Ishikawa (cell line): Measurements from ENCODE around the gene C4orf17.

Experiments used
- CEBPB ChIP-seq: IDR thresholded peaks from 2 replicates; pipeline ENCODE4 v1.6.1; 2012
- CREB1 ChIP-seq: IDR thresholded peaks from 2 replicates; pipeline ENCODE4 v1.6.1; 2012; ENCODE audit warnings: low read depth
- EGR1 ChIP-seq: IDR thresholded peaks from 2 replicates; pipeline ENCODE4 v1.6.1; 2012
- EP300 ChIP-seq: IDR thresholded peaks from 2 replicates; pipeline ENCODE4 v1.6.1; 2012; ENCODE audit warnings: borderline replicate concordance
- FOXM1 ChIP-seq: IDR thresholded peaks from 2 replicates; pipeline ENCODE4 v1.6.1; 2012; ENCODE audit warnings: low read depth, borderline replicate concordance
- MAX ChIP-seq: IDR thresholded peaks from 2 replicates; pipeline ENCODE4 v1.6.1; 2012
- NFIC ChIP-seq: IDR thresholded peaks from 2 replicates; pipeline ENCODE4 v1.6.1; 2012
- RAD21 ChIP-seq: IDR thresholded peaks from 2 replicates; pipeline ENCODE4 v1.6.1; 2012; ENCODE audit warnings: low read depth
- REST ChIP-seq: IDR thresholded peaks from 2 replicates; pipeline ENCODE4 v1.6.1; 2012; ENCODE audit warnings: low read depth, mild to moderate bottlenecking
- TAF1 ChIP-seq: IDR thresholded peaks from 2 replicates; pipeline ENCODE4 v1.6.1; 2012; ENCODE audit warnings: low read depth, mild to moderate bottlenecking
- TCF12 ChIP-seq: IDR thresholded peaks from 2 replicates; pipeline ENCODE4 v1.6.1; 2012; ENCODE audit warnings: low read depth
- TEAD4 ChIP-seq: IDR thresholded peaks from 2 replicates; pipeline ENCODE4 v1.6.1; 2012
- YY1 ChIP-seq: IDR thresholded peaks from 2 replicates; pipeline ENCODE4 v1.6.1; 2012; ENCODE audit warnings: low read depth
- ZBTB7A ChIP-seq: IDR thresholded peaks from 2 replicates; pipeline ENCODE4 v1.6.1; 2012; ENCODE audit warnings: low read depth
- TF ChIP-seq, protein P1 (sequence below): IDR thresholded peaks from 2 replicates; pipeline ENCODE4 v1.6.1; 2012

Gene C4orf17

DNA sequence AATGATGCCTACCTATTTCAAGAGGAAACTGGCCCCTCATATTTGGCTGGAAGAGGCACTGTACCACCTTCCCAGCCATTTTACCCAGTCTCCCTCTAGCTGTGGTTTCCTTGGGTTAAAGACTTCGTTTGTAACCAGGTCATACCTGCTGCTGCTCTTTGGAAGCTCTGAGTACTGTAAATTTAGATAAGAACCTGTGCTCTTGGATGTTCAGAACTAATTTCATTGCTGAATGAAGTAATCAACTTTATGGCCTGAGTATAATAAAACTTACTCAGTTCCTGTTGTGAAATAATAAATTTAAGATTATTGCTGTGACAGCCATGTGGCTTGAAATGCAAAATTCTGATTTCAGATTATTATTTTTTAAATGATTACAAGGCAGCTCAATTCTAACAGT is 76.0 kb downstream of the C4orf17 start:
- TF ChIP-seq EGR1 = no peak
- TF ChIP-seq TEAD4 = no peak
- no peak for TF ChIP-seq CEBPB
- TF ChIP-seq FOXM1 = no peak
- TF ChIP-seq RAD21 = no peak
- no peak for TF ChIP-seq ZBTB7A
- TF ChIP-seq EP300 = no peak
- TF ChIP-seq TAF1 = no peak
- no peak for TF ChIP-seq CREB1
- no peak for TF ChIP-seq NFIC
- TF ChIP-seq TCF12 = no peak
- no peak for TF ChIP-seq MAX
- TF ChIP-seq, protein P1, sequence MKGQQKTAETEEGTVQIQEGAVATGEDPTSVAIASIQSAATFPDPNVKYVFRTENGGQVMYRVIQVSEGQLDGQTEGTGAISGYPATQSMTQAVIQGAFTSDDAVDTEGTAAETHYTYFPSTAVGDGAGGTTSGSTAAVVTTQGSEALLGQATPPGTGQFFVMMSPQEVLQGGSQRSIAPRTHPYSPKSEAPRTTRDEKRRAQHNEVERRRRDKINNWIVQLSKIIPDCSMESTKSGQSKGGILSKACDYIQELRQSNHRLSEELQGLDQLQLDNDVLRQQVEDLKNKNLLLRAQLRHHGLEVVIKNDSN = no peak
- TF ChIP-seq REST = no peak
- no peak for TF ChIP-seq YY1

DNA sequence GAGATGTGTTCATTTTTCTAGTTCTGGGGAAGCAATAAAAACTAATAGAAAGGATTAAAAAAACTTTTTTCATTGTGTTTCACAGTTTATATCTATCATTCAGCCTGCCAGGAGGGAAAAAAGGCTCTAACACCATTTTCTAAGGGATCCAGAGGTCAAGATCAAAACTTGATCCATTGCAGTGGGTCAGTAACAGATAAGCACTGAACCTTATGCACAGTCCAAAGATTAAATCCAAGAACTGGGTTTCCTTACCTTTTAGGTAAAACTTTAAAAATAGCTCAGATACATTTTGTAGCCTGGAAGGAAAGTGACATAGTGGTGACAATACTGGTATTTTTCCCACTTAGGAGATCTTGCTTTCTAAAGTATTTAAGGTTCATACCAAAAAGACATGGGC is 76.5 kb downstream of the C4orf17 start:
- TF ChIP-seq EGR1 (no peak), TCF12 (no peak), TAF1 (no peak), CREB1 (no peak), CEBPB (no peak), TEAD4 (no peak), REST (no peak), EP300 (no peak), NFIC (no peak), ZBTB7A (no peak), RAD21 (no peak), MAX (no peak), FOXM1 (no peak), YY1 (no peak)
- TF ChIP-seq, protein P1 = no peak

- TF ChIP-seq YY1 = no peak
- no peak for TF ChIP-seq EGR1
- no peak for TF ChIP-seq EP300
- TF ChIP-seq TEAD4 = no peak
- no peak for TF ChIP-seq TCF12
- no peak for TF ChIP-seq ZBTB7A
- TF ChIP-seq CREB1 = no peak
- TF ChIP-seq FOXM1 = no peak
- TF ChIP-seq NFIC = no peak
- no peak for TF ChIP-seq TAF1
- no peak for TF ChIP-seq CEBPB
- no peak for TF ChIP-seq REST
- no peak for TF ChIP-seq MAX
Measured at GRCh38 chr4:99587803-99588202, 77.0 kb downstream of the C4orf17 start.

- TF ChIP-seq YY1 (no peak), CEBPB (no peak), EGR1 (no peak), MAX (no peak), CREB1 (no peak), TCF12 (no peak), RAD21 (no peak), EP300 (no peak), NFIC (no peak), TAF1 (no peak), FOXM1 (no peak), ZBTB7A (no peak), TEAD4 (no peak)
- TF ChIP-seq, protein P1 = no peak
Measured at GRCh38 chr4:99591757-99592156, 80.9 kb downstream of the C4orf17 start.
